ENCODE results near the gene CTNNAL1. TPM values are rescaled to one million over a fixed set of nuclear protein-coding genes. Genes with fewer than 3 reads are reported as not detected.

CTNNAL1 gene, protein sequence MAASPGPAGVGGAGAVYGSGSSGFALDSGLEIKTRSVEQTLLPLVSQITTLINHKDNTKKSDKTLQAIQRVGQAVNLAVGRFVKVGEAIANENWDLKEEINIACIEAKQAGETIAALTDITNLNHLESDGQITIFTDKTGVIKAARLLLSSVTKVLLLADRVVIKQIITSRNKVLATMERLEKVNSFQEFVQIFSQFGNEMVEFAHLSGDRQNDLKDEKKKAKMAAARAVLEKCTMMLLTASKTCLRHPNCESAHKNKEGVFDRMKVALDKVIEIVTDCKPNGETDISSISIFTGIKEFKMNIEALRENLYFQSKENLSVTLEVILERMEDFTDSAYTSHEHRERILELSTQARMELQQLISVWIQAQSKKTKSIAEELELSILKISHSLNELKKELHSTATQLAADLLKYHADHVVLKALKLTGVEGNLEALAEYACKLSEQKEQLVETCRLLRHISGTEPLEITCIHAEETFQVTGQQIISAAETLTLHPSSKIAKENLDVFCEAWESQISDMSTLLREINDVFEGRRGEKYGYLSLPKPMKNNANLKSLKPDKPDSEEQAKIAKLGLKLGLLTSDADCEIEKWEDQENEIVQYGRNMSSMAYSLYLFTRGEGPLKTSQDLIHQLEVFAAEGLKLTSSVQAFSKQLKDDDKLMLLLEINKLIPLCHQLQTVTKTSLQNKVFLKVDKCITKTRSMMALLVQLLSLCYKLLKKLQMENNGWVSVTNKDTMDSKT
- 112 and 131 TPM in 2 replicates for total RNA-seq

DNA sequence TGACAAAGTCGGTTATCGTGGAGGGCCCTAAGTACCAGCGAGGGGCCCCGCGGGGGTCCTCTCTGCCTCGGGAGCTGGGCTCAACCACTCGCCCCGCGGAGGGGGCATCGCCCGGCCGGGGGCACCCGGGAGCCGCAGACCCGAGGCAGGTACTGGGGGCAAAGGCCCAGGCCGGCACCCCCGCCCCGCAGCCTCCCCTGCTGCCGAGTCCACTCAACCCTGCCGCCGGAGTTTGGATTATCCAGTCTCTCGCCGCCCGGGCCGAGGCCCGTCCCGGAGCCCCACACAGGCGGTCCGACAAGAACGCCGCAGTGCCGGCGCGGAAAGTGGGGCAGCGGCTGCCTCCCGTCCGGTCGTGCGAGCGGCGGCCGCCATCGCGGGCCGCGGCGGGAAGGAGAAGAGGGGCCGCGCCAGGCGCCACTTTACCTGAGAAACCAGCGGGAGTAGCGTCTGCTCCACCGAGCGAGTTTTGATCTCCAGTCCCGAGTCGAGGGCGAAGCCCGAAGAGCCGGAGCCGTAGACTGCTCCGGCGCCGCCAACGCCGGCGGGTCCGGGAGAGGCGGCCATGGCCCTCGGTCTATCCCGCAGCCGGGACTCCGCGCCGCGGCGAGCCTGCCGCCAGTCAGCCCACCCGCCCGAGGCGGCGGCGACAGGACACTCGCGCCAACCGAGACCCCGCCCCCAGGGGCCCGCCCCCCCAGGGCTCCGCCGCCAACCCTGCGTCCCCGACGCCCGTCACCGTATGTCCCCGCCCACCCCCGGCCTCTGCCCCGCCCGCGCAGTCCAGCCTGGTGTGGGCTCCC lies at the start of gene CTNNAL1:
Gene CTNNAL1 (minus strand): TSS at position 624 of the 803 bp plus-strand sequence. CDS start 57 bp downstream, at position 567.

DNA sequence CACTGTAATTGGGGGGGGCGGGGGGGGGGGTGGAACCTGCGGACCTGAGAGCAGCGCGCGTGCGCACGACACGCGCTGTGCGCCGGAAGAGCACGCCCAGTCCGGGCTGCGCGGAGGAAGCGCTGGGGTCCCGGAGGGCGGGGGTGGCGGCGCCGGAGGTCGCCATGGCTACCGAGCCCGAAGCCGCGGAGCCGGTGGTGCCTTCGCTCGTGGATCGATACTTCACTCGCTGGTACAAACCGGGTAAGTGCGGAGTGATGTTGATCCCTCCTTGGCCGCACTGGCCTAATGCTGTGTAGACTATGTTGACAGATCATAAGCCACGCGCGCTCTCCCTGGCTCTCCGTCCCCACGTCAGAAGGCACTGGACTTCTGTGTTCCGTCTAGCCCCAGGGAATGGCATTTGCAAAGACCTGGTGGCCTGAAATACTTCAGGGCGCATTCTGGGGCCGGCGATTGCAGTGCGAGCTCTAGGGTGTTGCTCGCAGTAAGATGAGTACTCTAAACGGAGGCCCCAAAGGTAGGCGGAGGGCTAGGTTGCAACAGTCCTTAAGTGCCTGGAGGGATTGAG lies 78.9 kb downstream of the CTNNAL1 start, which contains the start of gene ABITRAM:
Gene ABITRAM (plus strand): TSS at position 78 of the 571 bp plus-strand sequence. CDS start 87 bp downstream, at position 165.

DNA sequence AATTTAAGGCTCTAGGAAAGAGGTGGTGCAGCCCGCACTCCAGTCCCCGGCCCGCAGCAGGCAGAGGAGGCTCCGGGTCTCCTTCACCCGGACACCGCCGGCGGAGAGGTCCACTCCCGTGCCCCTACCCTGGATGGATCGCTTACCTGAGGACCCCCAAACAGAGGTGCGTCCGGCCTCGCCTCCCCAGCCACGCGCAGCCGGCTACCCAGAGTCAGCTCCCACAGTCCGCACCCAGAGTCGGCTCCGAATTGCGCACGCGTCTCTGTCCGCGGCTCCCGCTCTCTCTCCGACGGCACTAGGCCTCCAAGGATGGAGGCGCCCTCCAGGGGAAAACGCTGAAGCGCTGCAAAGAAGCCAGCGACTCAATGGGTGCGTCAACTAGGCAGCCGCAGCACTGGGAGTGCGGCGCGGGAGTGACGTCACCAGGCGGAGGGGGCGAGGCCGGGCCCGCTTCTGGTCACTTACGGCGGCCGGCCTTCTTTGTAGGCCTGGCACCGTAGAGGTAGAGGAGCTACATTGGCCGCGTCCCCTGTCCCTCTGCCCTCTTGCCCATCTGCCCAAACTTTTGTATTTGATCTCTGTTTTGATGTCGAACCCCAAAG lies 79.5 kb downstream of the CTNNAL1 start, which contains the start of gene ELP1:
Gene ELP1 (minus strand): TSS at position 407 of the 605 bp plus-strand sequence. CDS start 2,978 bp downstream, outside the sequence.

Other genes starting within 250 kb of the CTNNAL1 start
- gene ACTL7B, start 157.5 kb downstream of the CTNNAL1 start, total RNA-seq, result not detected in 2 replicates
- gene ACTL7A, start 151.2 kb downstream of the CTNNAL1 start, total RNA-seq, result not detected in 2 replicates
- gene ELP1, start 79.4 kb downstream of the CTNNAL1 start, total RNA-seq, result 21.5 and 35.8 TPM in 2 replicates
- gene ABITRAM, start 79.1 kb downstream of the CTNNAL1 start, total RNA-seq, result 5.1 and 7.2 TPM in 2 replicates
- 32.9 and 35.5 TPM in 2 replicates for gene TMEM245, start 106.4 kb upstream of the CTNNAL1 start, total RNA-seq
- not detected in 2 replicates for gene FRRS1L, start 153.8 kb upstream of the CTNNAL1 start, total RNA-seq

All from mammary microvascular endothelial cell (primary cell).